PFSK-1 (cell line): ENCODE results near the gene NYNRIN.

ENCODE experiments used
- FOXP2 ChIP-seq: optimal IDR thresholded peaks from 2 replicates; pipeline ENCODE3; 2011; ENCODE audit warnings: borderline replicate concordance, control low read depth, inconsistent platforms; ENCODE audit not compliant: insufficient read depth; ENCODE audit errors: extremely low read length, extremely low read depth
- POLR2AphosphoS5 ChIP-seq: IDR thresholded peaks from 2 replicates; pipeline ENCODE4 v1.6.1; 2012; ENCODE audit warnings: low read depth, mild to moderate bottlenecking, control low read depth, low read length, moderate library complexity
- REST ChIP-seq, 2 experiments: IDR thresholded peaks; 2 replicates each; pipeline versions ENCODE4 v1.6.1 to v1.8.0; 2011 to 2012; ENCODE audit warnings: low read depth in 2 of 2, low read length in 2 of 2, control low read depth in 1 of 2, inconsistent platforms in 1 of 2, mild to moderate bottlenecking in 1 of 2, moderate library complexity in 1 of 2; ENCODE audit not compliant: insufficient read depth in 1 of 2
- SIN3A ChIP-seq: IDR thresholded peaks from 2 replicates; pipeline ENCODE4 v1.6.1; 2012; ENCODE audit warnings: mild to moderate bottlenecking, low read length, moderate library complexity, borderline replicate concordance; ENCODE audit not compliant: insufficient read depth
- TAF1 ChIP-seq: IDR thresholded peaks from 2 replicates; pipeline ENCODE4 v1.6.1; 2012; ENCODE audit warnings: low read length, control low read depth, borderline replicate concordance; ENCODE audit not compliant: insufficient read depth

The NYNRIN gene

GRCh38 chr14:24372701-24373416, 25.9 kb upstream of the NYNRIN start:
- TF ChIP-seq FOXP2 = no peak
- no peak for TF ChIP-seq TAF1
- no peak for TF ChIP-seq REST (IDR thresholded peaks at IDR 0.05; ENCODE audit: insufficient read depth in 1 of 2, low read depth in 2 of 2, low read length in 2 of 2)
- no peak for TF ChIP-seq POLR2AphosphoS5
- no peak for TF ChIP-seq SIN3A

- TF ChIP-seq REST (IDR thresholded peaks at IDR 0.05; ENCODE audit: insufficient read depth in 1 of 2, low read depth in 2 of 2, low read length in 2 of 2) (no peak), POLR2AphosphoS5 (no peak), SIN3A (no peak), FOXP2 (no peak), TAF1 (no peak)
Measured at GRCh38 chr14:24376448-24377070, 22.2 kb upstream of the NYNRIN start.

- no peak for TF ChIP-seq FOXP2
- TF ChIP-seq POLR2AphosphoS5 = no peak
- TF ChIP-seq TAF1 = no peak
- TF ChIP-seq REST (IDR thresholded peaks at IDR 0.05; ENCODE audit: insufficient read depth in 1 of 2, low read depth in 2 of 2, low read length in 2 of 2) = no peak
- TF ChIP-seq SIN3A = no peak
Measured at GRCh38 chr14:24377126-24377525, 21.7 kb upstream of the NYNRIN start.

- TF ChIP-seq SIN3A (no peak), POLR2AphosphoS5 (no peak), REST (IDR thresholded peaks at IDR 0.05; ENCODE audit: insufficient read depth in 1 of 2, low read depth in 2 of 2, low read length in 2 of 2) (no peak), FOXP2 (no peak), TAF1 (no peak)
Measured at GRCh38 chr14:24377657-24378056, 21.1 kb upstream of the NYNRIN start.
